Measurements from ENCODE around the gene DGKQ. TPM values are rescaled to one million over a fixed set of nuclear protein-coding genes. Genes with fewer than 3 reads are reported as not detected.

DGKQ gene
- total and polyA plus RNA-seq, 2 of the 8 experiments (the other 6 are each of a cell fraction or from before 2014, with no cell fraction given), result 7.3 to 9.7 TPM

- Histone ChIP-seq H3K79me2 (ENCODE audit: control insufficient read depth in 1 of 2, insufficient read depth in 2 of 2, low read length in 2 of 2) (no peaks in the 10 kb centered on the region), H3K27ac (ENCODE audit: low read depth, low read length) (no peak overlapping the region), H3K4me3 (ENCODE audit: extremely low read depth in 1 of 4, insufficient read depth in 2 of 4, low read depth in 3 of 4, low read length in 4 of 4) (no peak overlapping the region), H3K4me1 (replicated peaks in 1 of 4; ENCODE audit: control insufficient read depth in 3 of 4, insufficient read depth in 4 of 4, low read length in 3 of 4) (peaks cover 0 to 3% (median 2%) of the 10 kb centered on the region in 4 experiments; a peak in 4 of 7 replicates), H2BK12ac (ENCODE audit: low read depth, low read length) (no peak overlapping the region), H2AK5ac (ENCODE audit: low read depth, low read length) (no peak overlapping the region), H4K91ac (replicated peaks; ENCODE audit: insufficient read length, low read length) (no peak overlapping the region), H2BK5ac (ENCODE audit: low read depth, low read length) (no peak overlapping the region), H3K4ac (replicated peaks; ENCODE audit: insufficient read length, low read depth, low read length) (no peak overlapping the region), H3K23me2 (ENCODE audit: low read depth, low read length) (peaks cover 5% of the 10 kb centered on the region; the same call in 1 of the 2 replicates), H4K20me1 (replicated peaks in 1 of 2; ENCODE audit: control insufficient read depth in 1 of 2, insufficient read depth in 2 of 2, low read length in 2 of 2) (peaks cover 2 to 8% of the 10 kb centered on the region in 2 experiments), H2BK15ac (ENCODE audit: low read length) (no peak overlapping the region), H2BK120ac (replicated peaks; ENCODE audit: low read depth, low read length) (no peak overlapping the region), H3K27me3 (replicated peaks in 1 of 4; ENCODE audit: control insufficient read depth in 3 of 4, extremely low read depth in 1 of 4, insufficient read depth in 3 of 4, low read length in 3 of 4) (peaks cover 0 to 21% (median 14%) of the 10 kb centered on the region in 4 experiments; a peak in 6 of 7 replicates), H3K4me2 (ENCODE audit: insufficient read depth in 1 of 2, low read depth in 2 of 2, low read length in 2 of 2) (no peak overlapping the region), H3K18ac (ENCODE audit: extremely low read depth, low read length) (no peak overlapping the region), H3K23ac (ENCODE audit: insufficient read length) (no peak overlapping the region), H4K8ac (ENCODE audit: extremely low read depth, insufficient read depth, low read length) (0 out of 2 replicates have a peak overlapping the region, but pooled peaks have one; percentile 22), H4K5ac (ENCODE audit: insufficient read length, low read depth, low read length) (no peak overlapping the region), H3K9ac (replicated peaks in 1 of 4; ENCODE audit: extremely low read depth in 1 of 4, low read depth in 3 of 4, low read length in 3 of 4) (no peak overlapping the region), H3K36me3 (ENCODE audit: control insufficient read depth in 2 of 4, insufficient read depth in 4 of 4, low read length in 3 of 4) (no peaks in the 10 kb centered on the region; a peak in 1 of 8 replicates), H2BK20ac (ENCODE audit: low read length) (no peak overlapping the region), H2AFZ (ENCODE audit: low read length) (no peak overlapping the region), H3K14ac (ENCODE audit: insufficient read length) (no peak overlapping the region), H3K79me1 (ENCODE audit: low read depth, low read length) (no peaks in the 10 kb centered on the region), H3K9me3 (ENCODE audit: insufficient read depth in 2 of 2, low read depth in 1 of 2, low read length in 1 of 2) (no peaks in the 10 kb centered on the region), H3K56ac (replicated peaks; ENCODE audit: insufficient read length, low read depth, low read length) (no peak overlapping the region)
- POLR2A ChIA-PET (ENCODE audit: partially characterized antibody), result no interaction called here
- FAIRE-seq, result no peak
- 92% methylated on average over 69 of the region's 69 CpGs; no CpG with 5 or more reads in 1 of the 2 experiments for WGBS, 2 experiments (ENCODE audit: extremely low coverage in 1 of 2, insufficient coverage in 1 of 2, insufficient read length in 1 of 2, insufficient replicate concordance in 2 of 2, low coverage in 1 of 2, low lambda C conversion rate in 2 of 2, missing lambda C conversion rate in 1 of 2)
- DNase-seq (ENCODE audit: low read depth in 1 of 2, low spot score in 2 of 2), result no peak
- TF ChIP-seq TEAD4 (IDR thresholded peaks at IDR 0.05; ENCODE audit: low read depth, low read length), result no peak
- TF ChIP-seq KDM5A (IDR thresholded peaks at IDR 0.05; ENCODE audit: low read length), result no peak
- TF ChIP-seq JUN (IDR thresholded peaks at IDR 0.05; ENCODE audit: low read depth, low read length), result no peak
- no peak for TF ChIP-seq EP300 (IDR thresholded peaks at IDR 0.05; ENCODE audit: borderline replicate concordance in 1 of 2, low read depth in 2 of 2, low read length in 2 of 2)
- CTCF ChIA-PET (ENCODE audit: partially characterized antibody), result interaction anchor here (0.6 to 1.3 kb wide), 5 partner anchors 9 to 142 kb away, joined by 3 to 5 read pairs (median 3); no protein-coding TSS in a partner anchor
These were observed 15.7 kb upstream of the DGKQ start for GRCh38 chr4:988726-989721.

Data from H1 (cell line).